GM18520 (cell line): ENCODE results near the gene CMTM3.
A peak's percentile ranks its signal among the peaks of the same experiment; 100 is the strongest.
"Not testable (repeated sequence)": the region's sequence is repeated elsewhere in the genome, so short reads cannot be mapped to it uniquely, and the experiment has no call there.

Source experiments
- ATAC-seq: cut with Tn5 transposase; IDR thresholded peaks from one replicate; pipeline ENCODE4 v1.9.1; 2021; ENCODE audit not compliant: unreplicated experiment

CMTM3 gene

DNA sequence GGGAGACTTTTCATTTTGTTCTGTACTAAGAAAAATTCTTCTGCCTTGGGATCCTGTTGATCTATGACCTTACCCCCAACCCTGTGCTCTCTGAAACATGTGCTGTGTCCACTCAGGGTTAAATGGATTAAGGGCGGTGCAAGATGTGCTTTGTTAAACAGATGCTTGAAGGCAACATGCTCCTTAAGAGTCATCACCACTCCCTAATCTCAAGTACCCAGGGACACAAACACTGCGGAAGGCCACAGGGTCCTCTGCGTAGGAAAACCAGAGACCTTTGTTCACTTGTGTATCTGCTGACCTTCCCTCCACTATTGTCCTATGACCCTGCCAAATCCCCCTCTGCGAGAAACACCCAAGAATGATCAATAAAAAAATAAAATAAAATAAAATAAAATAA, 27.1 kb downstream of the CMTM3 start:
- not testable (repeated sequence) for ATAC-seq

DNA sequence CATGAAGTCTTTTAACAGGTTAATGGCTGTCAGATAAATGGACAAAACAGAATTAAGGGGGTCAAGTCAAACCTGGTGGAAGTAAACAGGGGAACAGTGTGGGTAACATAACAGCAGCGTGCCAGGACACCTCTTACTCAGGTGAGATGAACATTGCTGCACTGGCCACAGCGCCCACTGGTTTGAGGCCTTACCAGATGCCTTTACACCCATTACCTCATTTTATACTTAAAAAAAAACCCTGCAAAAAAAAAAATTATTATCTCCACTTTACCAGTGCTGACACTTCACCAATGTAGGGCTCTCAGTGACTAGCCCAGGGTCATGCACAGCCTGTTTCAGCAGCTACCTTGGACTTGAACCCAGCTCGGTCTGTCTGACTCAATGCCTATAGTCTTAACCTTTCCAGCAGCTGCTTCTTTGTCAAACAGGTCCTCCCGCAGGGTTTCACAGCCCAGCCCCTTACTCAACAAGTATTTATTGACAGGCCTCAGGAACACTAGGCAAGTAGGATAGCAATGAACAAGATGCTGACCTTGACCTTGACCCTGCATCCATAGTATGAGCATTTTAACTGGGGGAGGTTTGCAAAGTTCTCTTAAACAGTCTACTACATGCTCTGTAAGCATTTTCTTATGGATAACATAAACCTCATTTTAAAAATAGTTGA, 30.2 kb downstream of the CMTM3 start:
- no peak for ATAC-seq

DNA sequence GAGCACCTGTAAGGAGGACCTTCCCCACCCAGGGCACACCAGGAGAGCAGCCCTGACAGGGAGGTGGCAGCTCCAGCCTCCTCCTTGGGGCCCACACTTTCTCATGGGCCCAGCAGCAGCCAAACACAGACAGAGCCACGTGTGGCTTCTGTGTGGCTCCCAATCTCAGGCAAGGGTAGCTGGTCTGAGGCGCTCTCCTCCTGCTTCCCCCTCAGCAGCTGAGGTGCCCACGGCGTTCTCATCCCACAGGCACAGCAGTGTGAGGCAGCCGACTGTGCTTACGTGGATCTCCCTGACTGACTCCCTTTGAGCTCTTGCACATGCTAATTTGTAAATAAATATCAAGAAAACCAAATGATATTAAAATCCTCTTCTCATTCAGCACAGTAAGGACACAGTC, 30.9 kb downstream of the CMTM3 start:
- no peak for ATAC-seq

DNA sequence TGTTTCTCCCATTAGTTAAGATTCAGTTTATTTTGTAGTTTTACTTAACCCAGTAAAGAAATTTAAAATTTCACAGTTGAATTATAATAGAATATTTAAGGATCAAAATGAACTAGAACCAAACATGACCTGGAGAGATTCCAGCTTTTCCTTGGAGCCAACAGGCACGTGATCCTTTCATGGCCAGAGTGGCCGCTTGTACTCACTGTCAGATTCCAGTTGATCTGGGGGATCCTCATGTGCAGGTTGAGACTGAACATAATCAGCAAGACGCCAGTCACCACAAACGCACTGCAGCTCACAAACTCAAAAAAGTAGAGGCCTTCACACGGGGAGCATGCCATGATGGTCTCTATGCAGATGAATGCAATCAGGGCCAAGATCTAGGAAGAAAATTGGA, 31.7 kb downstream of the CMTM3 start:
- ATAC-seq: no peak

DNA sequence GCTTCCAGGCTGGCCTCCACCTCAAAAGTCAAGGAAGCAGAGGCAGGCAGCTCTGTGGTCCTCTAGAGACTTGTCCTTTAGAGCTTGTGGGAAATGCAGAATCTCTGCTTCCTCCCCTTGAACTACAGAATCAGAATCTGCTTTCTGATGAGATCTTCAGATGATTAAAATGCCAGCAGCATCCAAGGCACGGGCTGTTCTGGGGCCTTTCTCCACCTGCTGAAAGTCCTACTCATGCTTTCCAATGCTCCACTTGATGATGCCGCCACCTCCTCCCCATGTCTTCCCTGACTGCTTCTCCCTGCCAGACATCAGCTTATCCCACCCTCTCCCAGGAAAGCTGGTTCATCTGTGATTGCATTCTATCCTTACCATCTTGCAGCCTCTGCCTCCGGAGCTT, 33.3 kb downstream of the CMTM3 start:
- no peak for ATAC-seq

DNA sequence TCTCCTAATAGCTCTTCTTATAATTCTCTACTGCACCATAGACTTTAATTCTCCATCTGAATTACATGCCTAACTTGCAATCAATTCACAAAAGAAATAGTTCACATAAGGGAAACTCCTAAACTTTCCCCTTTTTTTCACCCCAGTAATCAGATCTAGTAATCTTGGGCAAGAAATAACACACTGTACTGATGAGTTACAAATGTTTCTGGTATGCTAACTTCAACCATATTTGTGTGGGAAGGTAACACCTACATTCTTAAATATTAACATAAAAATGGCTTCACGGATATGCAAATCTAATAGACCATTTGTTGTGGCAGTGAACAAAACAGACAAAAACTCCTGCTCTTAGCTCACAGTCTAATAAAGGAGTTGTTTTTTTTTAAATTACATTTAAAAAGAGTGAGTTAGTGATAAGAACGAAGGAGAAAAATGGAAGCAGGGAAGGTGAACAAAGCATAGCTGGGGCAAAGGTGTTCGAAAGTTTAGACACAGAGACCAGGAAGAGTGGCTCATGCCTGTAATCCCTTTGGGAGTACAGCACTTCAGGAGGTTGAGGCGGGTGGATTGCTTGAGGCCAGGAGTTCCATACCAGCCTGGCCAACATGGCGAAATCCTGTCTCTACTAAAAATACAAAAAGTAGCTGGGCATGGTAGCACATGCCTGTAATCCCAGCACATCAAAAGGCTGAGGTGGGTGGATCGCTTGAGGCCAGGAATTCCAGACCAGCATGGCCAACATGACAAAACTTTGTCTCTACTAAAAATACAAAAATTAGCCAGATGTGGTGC, 34.8 kb downstream of the CMTM3 start:
- no peak for ATAC-seq

DNA sequence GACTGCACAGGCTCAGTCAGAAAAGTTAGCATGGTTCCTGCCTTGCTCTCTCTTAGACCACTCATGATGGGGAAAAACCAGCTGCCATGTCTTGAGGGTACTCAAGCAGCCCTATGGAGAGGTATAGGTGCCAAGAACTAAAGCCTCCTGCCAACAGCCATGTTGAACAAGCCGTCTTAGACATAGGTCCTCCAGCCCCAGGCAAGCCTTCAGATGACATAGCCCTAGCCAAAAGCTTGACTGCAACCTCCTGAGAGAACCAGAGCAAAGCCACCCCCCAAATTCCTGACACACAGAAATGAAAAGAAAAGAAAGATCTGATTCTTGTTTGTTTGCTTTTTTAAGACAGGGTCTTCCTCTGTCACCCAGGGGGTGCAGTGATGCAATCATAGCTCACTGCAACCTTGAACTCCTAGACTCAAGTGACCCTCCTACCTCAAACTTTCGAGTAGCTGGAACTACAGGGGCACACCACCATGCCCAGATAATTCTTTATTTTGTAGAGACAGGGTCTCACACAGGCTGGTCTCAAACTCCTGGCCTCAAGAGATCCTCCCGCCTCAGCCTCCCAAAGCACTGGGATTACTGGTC, 36.3 kb downstream of the CMTM3 start:
- no peak for ATAC-seq

DNA sequence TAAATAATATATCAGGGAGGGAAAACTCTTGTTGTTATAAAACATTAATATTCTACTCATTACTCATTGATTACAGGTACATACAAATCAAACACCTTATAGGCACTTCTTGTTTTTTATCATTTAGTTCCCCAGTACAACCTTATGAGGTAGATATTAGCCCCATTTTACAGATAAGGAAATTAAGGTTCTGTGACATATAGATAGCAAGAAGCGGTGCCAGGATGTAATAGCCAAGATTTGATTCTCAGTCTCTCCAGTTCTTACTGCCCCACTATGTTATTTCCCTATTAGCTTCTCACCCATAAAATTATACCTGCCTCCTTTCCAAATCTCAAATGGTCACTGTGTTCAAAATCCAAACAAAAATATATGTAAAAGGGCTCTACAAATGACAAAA, 36.9 kb downstream of the CMTM3 start:
- ATAC-seq: no peak

DNA sequence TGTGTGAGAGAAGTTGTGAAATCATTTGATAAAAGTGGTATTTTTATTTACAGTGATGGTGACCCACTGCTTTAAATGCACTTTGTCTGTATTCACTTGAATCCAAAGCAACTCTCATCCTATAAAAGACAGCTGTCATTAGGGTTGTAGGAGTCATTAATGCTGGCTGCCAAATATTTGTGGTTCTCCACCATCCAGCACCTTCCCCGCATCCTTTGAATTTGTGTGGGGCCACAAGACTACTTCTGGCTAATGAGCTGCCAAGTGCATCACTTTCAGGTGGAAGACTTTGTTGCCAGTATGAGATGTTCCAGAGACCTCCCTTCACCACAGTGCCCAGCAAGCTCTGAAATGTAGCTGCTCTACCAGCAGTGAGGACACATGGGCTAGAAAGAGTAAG, 43.4 kb downstream of the CMTM3 start:
- ATAC-seq: no peak

DNA sequence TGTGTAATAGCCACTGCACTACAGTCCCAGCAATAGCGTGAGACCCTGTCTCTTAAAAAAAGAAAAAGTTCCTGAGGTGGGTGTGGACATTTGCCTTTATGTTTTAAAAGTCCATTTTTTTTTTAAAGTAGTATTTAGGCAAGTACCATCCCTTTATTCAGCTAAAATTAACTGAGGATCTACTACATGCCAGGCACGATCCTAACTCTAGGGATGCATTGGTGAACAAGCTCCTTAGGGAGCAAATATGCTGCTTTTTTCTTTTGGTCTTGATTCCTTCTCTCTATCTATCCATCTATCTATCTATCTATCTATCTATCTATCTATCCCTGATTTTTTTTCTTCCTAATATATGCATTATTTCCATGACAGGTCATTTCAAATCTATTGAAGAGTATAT, 44.7 kb downstream of the CMTM3 start:
- no peak for ATAC-seq

DNA sequence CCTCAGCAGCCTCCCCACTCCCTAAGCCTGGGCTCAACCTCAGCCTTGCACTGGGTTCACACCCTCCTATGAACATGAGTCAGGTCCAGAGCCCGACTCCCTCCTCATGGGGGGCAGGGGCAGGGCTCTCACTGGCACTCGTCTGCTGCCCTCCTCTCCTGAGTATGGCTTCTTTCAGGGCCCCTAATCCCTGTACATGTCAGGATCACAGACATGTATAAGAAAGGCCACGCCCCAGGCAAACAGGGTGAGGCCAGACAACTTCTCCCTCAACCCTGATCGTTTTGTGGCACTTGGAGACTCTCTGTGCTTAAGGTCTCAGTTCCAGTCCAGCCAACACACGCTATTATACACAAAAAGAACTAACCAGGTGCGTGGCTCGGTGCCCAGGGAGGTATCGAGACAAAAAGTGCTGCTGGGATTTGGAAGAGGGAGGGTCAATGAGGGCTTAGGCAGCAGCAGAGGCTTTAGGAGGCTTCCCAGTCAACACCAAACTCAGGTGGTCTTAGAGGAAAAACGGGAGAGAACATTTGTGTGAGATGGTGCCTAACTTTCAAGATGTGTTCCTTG, 45.2 kb downstream of the CMTM3 start:
- no peak for ATAC-seq

DNA sequence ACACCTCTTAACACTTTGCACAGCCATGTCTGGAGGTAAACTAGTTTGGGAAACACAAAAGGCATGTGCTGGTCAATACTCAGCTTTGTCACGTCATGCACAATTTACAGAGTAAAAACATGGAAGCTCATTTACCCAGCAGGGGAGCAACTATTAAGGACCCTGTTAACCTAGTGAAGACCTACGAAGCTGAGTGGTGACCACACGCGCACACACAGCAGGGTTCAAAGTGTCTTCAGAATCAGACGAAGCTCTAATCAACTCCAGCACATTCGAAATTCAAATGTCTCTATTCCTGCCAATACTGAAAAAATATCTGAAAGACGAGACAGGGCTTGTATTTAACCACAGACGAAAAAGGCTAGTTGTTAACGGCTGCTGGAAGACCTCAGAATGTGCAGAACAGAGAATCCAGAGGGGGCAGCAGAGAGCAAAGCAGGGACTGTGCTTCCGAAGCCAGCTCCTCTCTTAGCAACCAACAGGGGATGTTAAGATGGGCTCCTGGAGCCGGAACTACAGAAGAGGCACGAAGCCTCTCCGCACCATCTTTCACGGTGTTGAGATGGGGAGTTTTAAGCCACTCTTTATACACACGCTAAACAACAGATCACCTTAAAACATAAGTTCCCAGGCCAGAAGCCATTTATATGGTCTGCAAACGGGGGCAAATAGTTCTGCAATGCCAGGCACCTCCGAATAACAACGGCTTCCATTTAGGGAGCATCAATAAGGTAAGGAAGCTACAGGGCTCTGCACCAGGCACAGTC, 46.4 kb downstream of the CMTM3 start:
- ATAC-seq: peak; percentile 56

DNA sequence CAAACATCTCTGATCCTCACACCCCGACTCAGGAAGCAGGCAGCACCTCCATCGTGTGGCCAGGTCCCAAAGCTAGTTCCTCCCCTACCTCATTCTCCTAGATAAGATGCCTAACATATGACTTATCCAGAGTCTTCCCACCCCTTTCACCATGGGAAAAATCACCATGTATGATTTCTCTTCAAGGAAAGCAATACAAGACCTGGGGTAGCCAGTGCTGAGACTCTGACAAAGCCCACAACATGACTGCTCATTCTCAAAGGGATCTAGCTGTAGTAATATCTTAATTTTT, 46.9 kb downstream of the CMTM3 start:
- no peak for ATAC-seq

DNA sequence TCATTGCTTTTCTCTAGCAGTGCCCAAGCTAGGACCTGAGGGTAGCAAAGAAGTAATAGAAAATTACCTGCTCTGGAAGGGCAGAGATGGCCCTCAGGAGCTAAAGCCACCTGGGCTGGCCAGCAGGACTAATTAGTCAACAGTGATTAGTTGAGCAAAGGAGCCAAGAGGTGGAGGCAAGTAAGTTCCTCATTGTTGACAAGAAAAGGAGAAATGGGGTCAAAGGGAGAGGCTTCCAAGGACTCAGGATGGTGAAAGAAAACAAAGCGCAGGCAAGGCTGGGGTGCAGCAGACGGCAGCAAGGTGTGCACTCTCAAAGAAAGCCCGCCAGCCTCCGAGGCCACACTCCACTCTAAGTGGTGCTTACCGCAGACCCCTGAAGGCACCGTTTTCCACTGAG, 47.5 kb downstream of the CMTM3 start:
- no peak for ATAC-seq

DNA sequence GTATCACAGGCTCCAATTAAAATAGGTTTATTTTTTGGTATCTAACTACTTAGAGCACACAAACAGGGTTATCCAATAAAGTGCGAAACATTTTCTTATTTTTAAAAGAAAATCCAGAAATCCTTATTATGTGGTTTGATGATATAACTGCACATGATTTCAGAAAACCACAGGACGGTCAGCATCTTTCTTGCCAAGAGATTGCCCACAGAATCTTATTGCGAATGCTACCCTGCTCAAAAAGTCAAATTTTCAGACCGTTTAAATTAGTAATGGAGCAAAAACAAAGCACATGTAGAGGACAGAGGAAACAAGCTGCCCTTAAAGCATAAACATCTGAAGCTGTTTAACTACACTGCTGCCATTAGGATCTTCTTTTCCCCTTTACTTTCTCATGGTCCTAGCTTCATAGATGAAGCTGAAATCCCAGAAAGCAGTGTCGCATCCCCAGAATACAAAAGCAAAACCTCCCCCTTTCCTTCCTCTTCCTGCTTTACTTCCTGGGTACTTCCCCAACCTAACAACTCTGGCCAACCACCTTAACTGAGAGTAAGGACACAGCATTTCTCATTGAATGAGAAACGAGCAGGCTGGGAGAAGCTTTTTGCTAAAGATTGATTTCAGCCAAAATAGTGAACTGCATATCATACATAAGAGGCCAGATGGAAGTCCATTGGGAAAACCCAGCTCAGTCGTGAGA, 48.3 kb downstream of the CMTM3 start:
- ATAC-seq: no peak

DNA sequence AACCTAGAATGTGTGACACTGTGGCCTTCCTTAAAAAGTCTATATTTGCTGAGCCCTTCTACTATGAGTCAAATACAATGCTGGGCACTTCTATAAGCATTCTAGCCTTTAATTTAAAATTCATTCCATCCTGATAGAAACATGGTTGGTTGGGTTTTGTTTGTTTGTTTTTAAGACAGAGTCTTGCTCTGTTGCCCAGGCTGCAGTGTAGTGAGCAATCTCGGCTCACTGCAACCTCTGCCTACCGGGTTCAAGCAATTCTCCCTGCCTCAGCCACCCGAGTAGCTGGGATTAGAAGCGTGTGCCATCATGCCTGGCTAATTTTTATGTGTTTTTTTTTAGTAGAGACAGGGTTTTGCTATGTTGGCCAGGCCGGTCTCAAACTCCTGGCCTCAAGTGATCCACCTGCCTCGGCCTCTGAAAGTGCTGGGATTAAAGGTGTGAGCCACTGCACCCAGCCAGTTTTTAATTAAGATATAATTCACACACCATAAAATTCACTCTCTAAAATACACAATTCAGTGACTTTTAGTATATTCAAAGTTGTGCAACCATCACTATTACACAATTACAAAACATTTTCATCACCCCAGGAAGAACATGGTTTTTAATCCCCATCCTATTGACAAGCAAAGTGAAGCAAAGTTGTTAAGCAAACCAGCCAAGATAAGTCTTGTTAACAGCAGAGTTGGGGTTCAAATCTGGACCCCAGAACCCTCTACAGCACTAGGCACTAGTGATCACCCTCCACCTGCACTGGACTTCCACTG, 49.3 kb downstream of the CMTM3 start:
- no peak for ATAC-seq

DNA sequence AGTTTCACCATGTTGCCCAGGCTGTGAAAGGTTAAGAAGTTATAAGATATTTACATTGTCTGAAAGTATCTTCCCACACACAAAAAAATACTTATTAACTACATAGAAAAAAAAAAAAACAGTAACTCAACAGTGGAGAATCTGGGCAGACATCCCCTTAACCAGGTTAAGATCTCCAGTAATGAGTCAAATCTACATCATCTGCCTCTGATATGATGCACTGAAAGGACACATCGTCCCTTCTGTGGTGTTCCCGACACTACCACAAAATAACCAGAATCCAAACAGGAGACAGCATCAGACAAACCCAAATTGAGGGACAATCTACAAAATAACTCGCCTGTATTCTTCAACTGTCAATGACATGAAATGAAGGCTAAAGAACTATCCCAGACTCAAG, 52.0 kb downstream of the CMTM3 start:
- no peak for ATAC-seq

DNA sequence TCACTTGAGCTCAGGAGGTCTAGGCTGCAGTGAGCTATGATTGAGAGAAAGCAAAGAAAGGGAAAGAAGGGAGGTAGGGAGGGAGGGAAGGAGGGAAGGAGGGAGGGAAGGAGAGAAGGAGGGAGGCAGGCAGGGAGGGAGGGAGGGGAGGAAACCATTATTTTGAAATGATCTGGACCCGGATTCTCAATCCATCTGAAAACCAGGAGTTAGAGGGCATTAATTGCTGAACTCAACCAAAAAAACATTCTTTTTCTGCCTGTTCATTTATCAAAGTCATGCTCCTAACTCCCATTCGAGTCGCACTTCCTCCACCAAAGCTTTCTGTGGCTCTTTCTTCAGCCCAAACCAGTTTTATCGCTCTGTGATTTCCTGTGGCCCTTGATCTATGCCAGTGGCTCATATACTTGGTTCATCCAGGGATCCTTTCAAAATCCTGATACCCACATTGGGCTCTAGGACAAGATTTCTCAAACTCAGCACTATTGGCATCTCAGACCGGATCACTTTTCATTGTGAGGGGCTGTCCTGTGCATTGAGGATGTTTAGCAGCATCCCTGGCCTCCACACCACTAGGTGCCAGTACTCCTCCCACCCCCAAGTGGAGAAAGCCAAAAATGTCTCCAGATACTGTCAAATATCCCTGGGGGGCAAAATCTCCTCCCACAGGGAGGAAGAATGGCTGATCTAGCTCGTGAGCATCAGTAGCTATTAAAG, 53.8 kb downstream of the CMTM3 start:
- no peak for ATAC-seq

DNA sequence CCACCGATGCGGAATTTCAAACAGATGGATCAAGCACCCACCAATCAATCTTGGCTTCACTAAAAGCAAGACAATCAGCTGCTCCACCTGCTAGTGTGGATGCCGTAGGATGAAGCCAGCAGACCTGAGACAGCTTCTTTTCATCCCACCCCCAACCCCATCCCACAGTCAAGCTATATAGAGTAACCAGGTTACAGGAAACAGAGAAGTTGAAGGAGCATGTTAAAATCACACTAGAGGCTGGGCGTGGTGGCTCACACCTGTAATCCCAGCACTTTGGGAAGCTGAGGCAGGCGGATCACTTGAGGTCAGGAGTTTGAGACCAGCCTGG, 54.3 kb downstream of the CMTM3 start:
- ATAC-seq: no peak
